HG02759 (cell line): ENCODE data around the gene MAP7D1.
"Not testable (repeated sequence)": the region's sequence is repeated elsewhere in the genome, so short reads cannot be mapped to it uniquely, and the experiment has no call there.

ENCODE experiments used
- ATAC-seq: cut with Tn5 transposase; IDR thresholded peaks from one replicate; pipeline ENCODE4 v1.9.1; 2021; ENCODE audit warnings: mild to moderate bottlenecking, moderate library complexity; ENCODE audit not compliant: unreplicated experiment

The MAP7D1 gene

DNA sequence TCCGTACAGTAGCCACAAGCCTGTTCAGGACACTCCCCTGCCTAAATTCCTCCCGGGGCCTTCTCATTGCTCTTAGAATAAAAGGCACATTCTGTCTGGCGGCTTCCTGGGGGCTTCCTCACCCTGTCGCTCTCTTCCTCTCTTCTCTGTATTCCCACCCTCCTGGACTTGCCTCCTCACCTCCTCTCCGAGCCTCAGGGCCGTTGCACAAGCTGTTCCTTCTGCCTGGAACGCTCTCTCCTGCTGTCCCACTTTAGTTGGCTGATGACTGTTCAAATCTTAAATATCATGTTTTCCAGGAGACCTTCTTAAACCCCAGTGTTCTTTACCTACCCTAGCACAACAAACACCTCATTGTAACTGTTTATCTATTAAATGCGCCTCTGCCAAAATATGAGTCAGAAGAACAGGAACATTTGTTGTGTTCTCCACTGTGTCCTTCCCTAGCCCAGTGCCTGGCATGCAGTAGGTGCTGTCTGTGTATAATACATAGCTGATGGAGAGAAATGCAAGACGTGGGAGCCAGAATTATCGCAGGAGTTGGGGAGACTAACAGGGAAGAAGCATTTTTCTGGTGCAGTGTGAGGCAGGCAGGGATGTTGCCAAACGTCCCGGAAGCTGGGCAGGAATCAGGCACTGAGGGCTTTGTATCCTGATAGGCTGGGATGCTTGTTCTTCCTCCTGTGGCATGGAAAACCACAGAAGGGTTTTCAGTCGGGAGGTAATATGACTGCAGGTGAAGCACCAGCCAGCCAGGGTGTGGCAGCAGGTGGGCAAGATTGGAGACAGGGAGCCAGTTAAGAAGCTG is 44.2 kb downstream of the MAP7D1 start:
- no peak for ATAC-seq

DNA sequence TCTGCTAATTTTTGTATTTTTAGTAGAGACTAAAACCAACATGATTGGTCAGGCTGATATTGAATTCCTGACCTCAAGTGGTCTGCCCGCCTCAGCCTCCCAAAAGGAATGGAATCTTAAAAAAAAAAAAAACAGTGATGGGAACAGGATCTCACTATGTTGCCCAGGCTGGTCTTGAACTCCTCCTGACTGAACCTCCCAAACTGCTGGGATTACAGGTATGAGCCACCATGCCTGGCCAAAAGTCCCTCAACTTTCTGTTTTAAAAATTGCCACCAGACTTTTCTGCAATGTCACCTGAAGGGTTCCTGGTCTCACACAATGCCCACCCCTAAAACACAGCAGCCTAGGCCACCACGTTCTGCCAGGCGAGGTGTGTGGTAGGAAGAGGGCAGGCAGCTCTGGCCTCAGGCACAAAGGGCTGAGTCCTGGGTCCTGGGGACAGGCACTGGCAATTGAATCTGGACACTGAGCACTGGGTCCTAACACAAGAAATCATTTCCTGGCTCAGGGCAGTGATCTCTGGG is 47.1 kb downstream of the MAP7D1 start:
- ATAC-seq: no peak

DNA sequence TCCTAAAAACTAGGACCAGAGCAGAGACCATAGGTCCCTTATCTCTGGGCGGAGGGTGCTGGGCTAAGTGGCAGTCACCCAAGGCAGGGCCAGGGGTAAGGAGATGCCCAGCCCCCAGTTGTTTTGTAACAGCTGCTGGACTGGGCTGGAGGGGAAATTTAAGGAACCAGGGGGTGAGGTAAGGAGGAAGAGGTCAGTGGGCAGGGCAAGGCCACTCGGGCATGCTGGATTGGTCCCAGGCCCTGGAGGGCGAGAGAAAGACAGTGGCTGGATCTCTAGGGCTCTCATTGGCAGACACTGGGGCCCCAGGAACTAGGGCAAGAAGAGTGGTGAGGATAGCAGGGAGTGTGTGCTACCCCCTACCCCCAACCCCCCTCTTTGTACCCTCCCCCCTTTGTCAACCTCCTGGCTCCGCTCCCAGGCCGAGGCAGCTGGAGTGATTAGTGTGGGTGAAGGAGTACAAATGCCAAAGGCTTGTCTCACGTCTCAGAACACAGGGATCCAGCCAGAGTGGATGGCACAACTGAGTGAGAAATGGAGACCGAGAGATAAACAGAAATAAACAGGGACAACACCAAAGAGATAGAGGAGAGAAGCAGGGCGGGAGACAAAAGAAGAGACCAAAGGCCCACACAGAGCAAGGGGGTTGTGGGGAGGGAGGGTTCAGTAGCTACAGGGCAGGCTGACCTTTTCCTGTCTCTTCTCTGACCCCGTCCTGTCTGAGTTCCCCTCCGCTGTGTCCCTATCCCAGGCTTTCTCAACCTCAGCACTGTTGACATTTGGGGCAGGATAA is 47.8 kb downstream of the MAP7D1 start:
- ATAC-seq: no peak

DNA sequence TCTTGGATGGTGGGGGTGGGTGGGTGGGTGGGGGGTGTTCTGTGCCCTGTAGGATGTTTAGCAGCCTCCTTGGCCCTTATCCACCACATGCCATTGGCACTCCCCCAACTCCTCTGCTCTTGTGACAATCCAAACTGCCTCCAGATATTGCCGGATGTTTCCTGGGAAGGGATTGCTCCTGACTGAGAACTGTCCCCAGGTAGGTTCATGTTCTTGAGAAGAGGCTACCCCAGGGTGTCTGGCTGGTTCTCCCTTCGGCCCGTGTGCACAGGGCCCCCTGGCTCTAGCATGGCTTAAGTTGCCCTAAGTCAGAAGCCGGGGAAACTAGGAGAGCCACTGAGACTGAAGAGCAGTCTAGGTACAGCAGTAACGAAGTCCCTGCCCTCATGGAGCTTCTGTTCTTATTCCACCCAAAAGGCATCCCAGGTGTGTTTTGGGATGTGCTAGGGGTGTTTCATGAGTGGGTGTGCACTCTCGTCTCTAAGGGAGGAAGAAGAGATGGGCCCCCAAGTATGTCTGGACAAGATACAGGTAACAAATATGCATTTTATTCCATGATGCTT is 48.5 kb downstream of the MAP7D1 start:
- ATAC-seq: no peak

DNA sequence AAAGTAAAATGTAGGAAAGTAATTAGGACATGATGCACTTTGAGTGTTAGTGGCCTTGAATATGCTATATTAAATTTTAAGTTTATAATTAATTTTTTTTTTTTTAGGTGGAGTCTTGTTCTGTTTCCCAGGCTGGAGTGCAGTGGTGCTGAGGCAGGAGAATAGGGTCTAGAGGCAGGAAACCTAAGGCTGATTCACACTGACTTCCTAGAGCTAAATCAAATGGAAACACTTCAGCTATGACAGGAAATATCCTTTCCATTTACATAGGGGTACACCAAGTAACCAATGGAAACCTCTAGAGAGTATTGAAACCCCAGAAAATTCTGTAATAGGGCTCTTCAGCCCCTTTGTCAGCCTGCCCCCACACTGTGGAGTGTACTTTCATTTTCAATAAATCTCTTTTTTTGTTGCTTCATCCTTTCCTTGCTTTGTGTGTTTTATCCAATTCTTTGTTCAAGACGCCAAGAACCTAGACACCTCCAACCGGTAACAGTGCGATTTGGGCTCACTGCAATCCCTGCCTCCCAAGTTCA is 50.4 kb downstream of the MAP7D1 start:
- ATAC-seq: no peak

DNA sequence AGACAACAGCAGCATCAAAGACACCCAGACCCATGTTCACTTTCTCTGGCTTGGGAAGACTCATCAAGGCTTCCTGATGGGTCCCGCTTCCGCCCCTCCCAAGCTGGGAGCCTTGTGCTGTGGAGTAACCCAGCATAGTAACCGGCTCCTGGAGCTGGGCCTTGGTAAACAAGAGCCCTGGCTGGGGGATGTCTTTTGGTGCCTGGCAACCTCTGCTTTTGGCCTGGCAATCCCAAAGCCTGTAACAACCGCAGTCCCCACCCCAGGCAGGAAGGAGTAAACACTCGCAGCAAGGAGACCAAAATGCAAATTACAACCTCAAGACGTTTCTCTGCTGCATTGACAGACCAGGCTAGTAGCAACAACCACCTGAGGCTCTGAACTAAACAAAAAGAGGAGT is 51.4 kb downstream of the MAP7D1 start:
- no peak for ATAC-seq

DNA sequence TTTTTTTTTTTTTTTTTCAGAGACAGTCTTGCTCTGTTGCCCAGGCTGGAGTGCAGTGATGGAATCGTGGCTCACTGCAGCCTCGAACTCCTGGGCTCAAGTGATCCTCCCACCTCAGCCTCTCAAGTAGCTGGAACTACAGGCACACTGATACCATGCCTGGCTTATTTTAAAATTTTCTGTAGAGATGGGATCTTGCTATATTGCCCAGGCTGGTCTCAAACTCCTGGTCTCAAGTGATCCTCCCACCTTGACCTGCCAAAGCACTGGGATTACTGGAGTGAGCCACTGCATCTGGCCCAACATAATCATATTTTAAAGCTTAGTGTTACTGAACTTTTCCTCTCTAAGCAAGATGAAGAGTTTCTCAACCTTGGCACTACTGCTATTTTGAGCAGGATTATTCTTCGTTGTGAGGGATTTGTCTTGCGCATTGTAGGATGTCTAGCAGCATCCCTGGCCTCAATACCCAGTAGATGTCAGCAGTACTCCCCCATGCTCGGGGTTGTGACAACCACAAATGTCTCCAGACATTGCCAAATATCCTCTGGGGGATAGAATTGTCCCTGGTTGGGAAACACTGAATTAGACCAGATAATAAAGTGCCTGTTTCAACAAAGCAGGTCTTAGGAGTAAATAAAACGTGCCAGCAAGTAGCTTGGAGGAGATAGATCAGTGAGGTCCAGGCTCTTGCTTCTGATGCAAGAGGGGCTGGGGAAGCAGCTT is 53.2 kb downstream of the MAP7D1 start:
- ATAC-seq: no peak

DNA sequence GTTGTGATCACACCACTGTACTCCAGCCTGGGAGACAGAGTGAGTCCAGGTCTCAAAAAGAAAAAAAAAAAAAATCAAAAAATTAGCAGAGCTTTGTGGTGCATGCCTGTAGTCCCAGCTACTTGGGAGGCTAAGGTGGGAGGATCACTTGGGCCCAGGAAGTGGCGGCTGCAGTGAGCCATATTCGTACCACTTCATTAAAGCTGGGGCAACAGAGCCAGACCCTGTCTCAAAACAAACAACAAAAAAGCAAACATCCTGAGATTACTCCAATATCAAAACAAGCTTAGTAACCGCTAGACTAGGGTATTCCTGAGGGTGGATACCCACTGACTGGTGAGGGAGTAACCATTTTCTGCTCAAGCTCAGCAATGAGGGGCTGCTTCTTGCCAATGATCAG is 55.3 kb downstream of the MAP7D1 start:
- no peak for ATAC-seq

DNA sequence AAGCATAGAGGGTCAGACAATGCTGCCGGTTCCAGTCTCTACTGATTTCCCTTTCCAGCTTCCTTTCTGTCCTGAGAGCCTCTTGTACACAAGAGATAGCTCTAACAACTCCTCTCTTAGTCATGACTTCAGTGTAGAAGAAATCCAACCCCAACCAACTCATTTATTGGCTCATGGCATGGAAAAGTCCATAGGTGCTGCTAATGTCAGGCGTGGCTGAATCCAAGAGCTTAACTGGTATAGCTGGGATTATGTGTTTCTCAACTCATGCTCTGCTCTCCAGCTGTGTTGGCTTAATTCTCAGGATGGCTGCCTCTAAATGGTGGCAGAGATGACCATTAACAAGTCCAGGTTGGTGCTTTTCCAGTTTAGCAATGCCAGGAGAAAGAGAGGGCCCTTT is 55.9 kb downstream of the MAP7D1 start:
- ATAC-seq: no peak

DNA sequence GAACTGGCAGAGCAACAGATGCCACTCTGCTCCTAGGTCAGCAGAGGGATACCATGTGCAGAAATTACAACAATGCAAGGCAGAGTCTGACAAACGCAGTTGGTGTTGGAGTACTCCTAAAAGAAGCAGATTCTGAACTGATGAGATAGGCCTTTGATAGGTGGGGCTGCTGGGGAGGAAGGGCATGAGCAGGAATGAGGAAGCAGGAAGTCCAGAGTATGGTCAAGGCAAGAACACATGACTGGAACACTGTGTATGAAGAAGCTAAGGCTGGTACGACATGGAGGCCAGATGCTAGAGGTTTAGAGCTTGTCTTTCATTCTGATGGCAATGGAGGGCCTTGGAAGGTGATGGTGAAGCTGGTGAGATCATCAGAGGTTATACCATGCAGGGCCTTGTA is 56.8 kb downstream of the MAP7D1 start:
- no peak for ATAC-seq

DNA sequence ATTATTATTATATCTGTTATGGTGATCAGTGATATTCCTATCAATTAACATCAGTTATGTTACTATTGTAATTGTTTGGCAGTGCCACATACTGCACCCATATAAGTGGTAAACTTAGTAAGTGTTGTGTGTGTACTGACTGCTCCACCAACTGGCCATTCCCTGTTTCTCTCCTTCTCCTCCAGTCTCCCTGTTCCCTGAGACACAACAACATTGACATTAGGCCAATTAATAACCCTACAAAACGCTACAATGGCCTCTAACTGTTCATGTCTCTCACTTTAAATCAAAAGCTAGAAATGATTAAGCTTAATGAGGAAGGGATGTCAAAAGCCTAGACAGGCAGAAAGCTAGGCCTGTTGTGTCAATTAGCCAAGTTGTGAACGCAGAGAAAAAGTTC is 61.7 kb downstream of the MAP7D1 start:
- ATAC-seq: no peak

DNA sequence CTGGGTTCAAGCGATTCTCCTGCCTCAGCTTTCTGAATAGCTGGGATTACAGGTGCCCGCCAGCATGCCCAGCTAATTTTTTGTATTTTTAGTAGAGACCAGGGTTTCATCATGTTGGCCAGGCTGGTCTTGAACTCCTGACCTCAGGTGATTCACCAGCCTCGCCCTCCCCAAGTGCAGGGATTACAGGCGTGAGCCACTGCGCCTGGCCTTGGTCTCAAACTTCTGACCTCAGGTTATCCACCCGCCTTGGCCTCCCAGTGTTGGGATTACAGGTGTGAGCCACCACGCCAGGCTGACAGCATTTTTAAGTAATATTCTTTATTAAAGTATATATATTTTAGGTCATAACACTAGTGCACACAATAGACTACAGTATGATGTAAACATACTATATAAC is 65.9 kb downstream of the MAP7D1 start:
- not testable (repeated sequence) for ATAC-seq

DNA sequence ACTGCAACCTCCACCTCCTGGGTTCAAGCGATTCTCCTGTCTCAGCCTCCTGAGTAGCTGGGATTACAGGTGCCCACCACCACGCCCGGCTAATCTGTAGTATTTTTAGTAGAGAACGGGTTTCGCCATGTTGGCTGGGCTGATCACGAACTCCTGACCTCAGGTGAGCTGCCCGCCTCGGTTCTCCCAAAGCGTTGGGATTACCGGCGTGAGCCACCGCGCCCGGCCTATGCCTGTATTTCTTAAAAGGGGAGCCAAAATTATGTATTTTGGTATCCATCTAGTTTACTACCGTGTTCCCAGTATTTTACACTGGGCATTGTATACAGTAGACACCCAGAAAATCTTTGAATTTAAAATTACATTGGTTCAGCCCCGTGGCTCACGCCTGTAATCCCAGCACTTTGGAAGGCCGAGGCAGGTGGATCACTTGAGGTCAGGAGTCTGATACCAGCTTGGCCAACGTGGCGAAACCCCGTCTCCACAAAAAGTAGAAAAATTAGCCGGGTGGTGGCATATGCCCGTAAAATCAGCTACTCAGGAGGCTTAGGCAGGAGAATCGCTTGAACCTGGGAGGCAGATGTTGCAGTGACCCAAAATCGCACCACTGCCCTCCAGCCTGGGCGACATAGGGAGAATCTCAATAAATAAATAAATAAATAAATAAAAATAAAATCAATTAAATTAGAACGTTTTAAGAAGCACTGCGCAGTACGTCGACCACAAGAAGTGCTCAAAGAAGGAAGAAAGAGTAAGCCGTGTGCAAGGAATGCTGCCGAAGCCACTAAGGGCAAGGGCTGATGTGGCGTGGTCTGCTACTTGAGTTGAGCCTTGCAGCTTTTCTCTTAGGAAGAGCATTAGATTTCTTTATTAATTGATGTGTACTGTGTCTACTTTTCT is 66.8 kb downstream of the MAP7D1 start:
- ATAC-seq: no peak

DNA sequence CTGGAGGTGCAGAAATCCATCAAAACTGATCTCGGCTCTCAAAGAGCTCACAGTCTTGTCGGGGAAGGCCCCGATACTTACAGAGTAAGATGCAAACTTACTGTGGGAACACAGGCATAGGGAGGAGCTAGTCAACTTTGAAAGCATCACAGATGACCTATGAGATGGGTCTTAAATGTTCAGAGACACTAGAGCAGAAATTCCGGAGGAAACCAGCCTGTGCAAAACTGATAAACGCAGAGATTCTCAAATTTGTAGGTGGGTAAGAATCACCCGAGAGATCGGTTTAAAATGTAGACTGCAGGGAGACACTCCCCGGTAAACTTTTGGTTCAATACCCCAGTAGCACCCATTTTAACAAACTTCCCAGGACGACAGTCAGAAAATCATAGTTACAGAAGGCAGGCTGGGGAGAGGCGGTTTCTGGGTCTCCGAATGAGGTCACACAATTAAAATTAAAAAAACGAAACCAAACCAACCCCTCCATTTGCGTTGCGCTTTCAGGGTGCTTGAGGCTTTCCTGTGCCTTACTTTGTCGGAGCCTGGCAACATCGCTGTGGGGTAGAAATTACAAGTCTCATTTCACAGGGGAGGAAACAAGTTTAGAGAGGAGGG is 67.5 kb downstream of the MAP7D1 start:
- ATAC-seq: peak; percentile 12

DNA sequence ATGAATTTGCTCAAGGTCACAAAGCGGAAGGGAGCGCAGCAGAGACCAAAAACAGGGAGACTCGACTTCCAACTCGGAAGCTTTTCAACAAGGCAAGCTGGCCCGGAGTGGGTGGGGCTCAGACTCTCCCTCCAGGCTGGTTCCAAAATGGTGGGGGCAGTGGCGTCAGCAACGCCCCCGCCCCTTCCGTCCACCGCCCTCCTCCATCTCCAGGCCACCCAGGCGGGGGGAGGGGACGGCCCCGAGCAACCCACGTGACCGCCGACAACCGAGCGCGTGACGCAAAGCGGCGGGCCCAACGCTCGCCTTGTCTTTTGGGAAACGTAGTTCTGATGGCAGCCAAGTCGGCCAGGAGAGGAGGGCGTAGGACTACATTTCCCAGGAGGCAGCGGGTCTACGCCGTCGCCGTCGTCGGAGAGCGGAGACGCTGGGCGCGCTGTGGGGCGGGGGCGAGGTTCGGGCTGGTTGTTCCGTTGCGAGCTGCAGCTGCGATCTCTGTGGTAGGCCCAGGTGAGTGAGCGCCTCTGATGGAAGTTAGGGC is 68.1 kb downstream of the MAP7D1 start, which contains the start of gene THRAP3:
Gene THRAP3 (plus strand): TSS at position 448 of the 541 bp plus-strand sequence. CDS start 58,121 bp downstream, outside the sequence.
- ATAC-seq: peak; percentile 94

DNA sequence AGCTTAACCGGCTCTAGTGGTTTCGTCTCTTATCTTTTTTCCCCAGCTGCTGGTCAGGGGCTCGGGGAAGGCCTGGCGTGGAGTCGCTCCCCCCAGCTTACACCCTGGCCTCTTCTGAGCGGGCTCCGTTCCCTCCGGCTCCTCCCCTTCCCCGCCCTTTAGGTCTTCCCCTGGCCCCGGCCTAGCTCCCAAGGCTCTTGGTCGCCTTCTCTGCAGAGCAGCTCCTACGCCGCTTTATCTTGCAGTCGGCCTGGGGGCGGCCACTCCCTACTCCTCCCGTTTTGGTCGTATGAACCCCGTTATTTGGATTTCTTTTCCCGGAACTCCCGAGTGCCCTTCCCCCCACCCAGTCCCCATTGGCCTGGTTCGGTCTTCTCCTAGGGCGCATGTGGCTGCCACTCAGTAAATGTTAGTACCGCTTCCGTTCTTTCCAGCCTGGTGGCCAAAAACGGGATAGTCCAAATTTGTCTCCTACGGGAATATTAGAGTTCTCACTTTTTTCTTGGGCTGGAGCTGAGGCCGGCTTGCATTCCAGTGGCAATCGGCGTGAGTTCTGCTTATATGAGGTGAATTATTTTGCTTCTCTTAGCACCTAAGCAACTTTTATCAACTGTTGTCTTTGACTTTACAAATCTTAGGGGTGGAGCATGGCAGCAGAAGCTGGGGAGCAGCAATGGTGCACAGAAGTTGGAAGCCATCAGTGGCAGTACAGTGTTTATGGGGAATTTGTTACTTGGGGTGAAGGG is 68.8 kb downstream of the MAP7D1 start:
- ATAC-seq: peak; percentile 58

DNA sequence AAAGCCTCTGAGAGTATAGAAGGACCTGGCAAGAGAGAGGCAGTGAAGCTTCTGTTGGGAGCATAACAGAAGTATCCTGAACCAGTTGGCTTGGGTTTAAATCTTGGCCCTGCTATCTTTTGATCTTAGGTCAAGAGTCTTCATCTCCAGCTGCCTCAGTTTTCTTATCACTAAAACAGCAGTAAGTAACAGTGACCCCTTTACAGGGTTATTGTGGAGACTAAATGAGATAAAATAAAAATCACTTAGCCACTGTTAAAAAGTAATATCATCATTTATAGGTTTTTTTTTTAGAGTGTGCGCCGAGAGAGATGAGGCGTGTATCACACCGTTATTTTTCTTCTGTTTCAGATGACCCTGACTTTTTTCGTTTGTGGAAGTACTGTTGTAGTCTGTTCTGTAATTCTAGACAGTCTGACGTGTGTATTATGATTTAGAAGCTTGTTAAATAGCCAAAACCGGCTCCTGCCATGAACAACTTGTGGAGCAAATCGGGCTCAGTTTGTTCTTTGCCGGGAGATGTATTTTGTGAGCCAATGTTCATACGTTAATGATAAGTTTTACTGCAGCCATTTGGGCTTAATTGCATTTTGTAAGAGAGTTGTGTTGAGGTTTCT is 69.4 kb downstream of the MAP7D1 start:
- ATAC-seq: no peak

DNA sequence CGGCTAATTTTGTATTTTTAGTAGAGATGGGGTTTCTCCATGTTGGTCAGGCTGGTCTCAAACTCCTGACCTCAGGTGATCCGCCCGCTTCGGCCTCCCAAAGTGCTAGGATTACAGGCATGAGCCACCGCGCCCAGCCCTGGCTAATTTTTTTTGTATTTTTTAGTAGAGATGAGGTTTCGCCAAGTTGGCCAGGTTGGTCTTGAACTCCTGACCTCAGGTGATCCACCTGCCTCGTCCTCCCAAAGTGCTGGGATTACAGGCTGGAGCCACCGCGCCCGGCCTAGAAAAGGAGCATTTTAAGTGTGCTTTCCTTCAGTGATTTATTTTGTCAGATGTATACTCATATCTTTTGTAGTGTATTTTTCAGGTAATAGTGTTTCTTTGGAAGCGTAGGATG is 74.3 kb downstream of the MAP7D1 start:
- ATAC-seq: not testable (repeated sequence)
